IMR-90 (cell line): Measurements from ENCODE around the gene L3HYPDH. TPM values are rescaled to one million over a fixed set of nuclear protein-coding genes. Genes with fewer than 3 reads are reported as not detected.

Experiments
- ATAC-seq: fragments of 200-7000 bp; cut with Tn5 transposase; 2 replicates; pipeline ENCODE4 v1.9.1; 2020; ENCODE audit warnings: low read depth, mild to moderate bottlenecking, moderate library complexity
- BruUV-seq: library from RNA; stranded (reverse); fragments of 400-500 nt; replicated peaks from 2 replicates; lab custom pipeline; 2021; lab: Mats Ljungman, UMichigan
- CTCF ChIA-PET: fragments of 300-600 bp; formaldehyde crosslinking; extraction: SDS; loops from one replicate; lab custom pipeline; 2021; ENCODE audit warnings: antibody characterized with exemption; lab: Yijun Ruan, JAX
- POLR2A ChIA-PET: fragments of 300-600 bp; sonication (Branson Sonifier 250); formaldehyde crosslinking; loops from one replicate; lab custom pipeline; 2022; ENCODE audit warnings: antibody characterized with exemption; ENCODE audit not compliant: unreplicated experiment; lab: Charles Lee
- DNase-seq: peaks from one replicate; pipeline ENCODE4 v3.0.0; 2013
- H2AFZ ChIP-seq: replicated peaks from 2 replicates; pipeline ENCODE3; 2013; ENCODE audit warnings: low read length, mild to moderate bottlenecking; ENCODE audit not compliant: poor library complexity
- H2AK5ac ChIP-seq: 2 replicates; pipeline ENCODE4 v1.6.1; 2013; ENCODE audit warnings: low read depth, low read length, inconsistent platforms
- H2AK9ac ChIP-seq: replicated peaks from 2 replicates; pipeline ENCODE3; 2013; ENCODE audit warnings: mild to moderate bottlenecking, low read depth, low read length, moderate library complexity; ENCODE audit not compliant: poor library complexity
- H2BK120ac ChIP-seq: 2 replicates; pipeline ENCODE4 v1.6.1; 2013; ENCODE audit warnings: low read depth, low read length, inconsistent platforms
- H2BK15ac ChIP-seq: 3 replicates; pipeline ENCODE4 v1.6.1; 2013; ENCODE audit warnings: low read depth, low read length, inconsistent platforms
- H2BK20ac ChIP-seq: 2 replicates; pipeline ENCODE4 v1.6.1; 2013; ENCODE audit warnings: low read depth, mild to moderate bottlenecking, inconsistent platforms, low read length, moderate library complexity
- H2BK5ac ChIP-seq: 2 replicates; pipeline ENCODE4 v1.6.1; 2013; ENCODE audit warnings: mild to moderate bottlenecking, low read depth, low read length, inconsistent platforms; ENCODE audit not compliant: poor library complexity, severe bottlenecking
- H3K14ac ChIP-seq: replicated peaks from 2 replicates; pipeline ENCODE4 v1.6.1; 2013; ENCODE audit warnings: low read depth, low read length, inconsistent platforms
- H3K18ac ChIP-seq: 2 replicates; pipeline ENCODE4 v1.6.1; 2013; ENCODE audit warnings: low read depth, low read length, control low read depth
- H3K23ac ChIP-seq: 2 replicates; pipeline ENCODE4 v1.6.1; 2013; ENCODE audit warnings: low read depth, low read length, inconsistent platforms
- H3K27ac ChIP-seq: 2 replicates; pipeline ENCODE4 v1.5.1; 2013; ENCODE audit warnings: mild to moderate bottlenecking, control low read depth, low read length; ENCODE audit not compliant: insufficient read depth
- H3K27me3 ChIP-seq: 2 replicates; pipeline ENCODE4 v1.6.1; 2013; ENCODE audit warnings: low read length; ENCODE audit not compliant: control insufficient read depth, insufficient read depth
- H3K36me3 ChIP-seq: 2 replicates; pipeline ENCODE4 v1.6.1; 2013; ENCODE audit warnings: low read length, mixed read lengths; ENCODE audit not compliant: control insufficient read depth, insufficient read depth
- H3K4ac ChIP-seq: 2 replicates; pipeline ENCODE4 v1.6.1; 2013; ENCODE audit warnings: low read depth, low read length, inconsistent platforms
- H3K4me1 ChIP-seq: 2 replicates; pipeline ENCODE4 v1.6.1; 2013; ENCODE audit warnings: low read length, mixed read lengths; ENCODE audit not compliant: control insufficient read depth, insufficient read depth
- H3K4me2 ChIP-seq: 2 replicates; pipeline ENCODE4 v1.6.1; 2013; ENCODE audit warnings: low read depth, mild to moderate bottlenecking, control low read depth, low read length, moderate library complexity
- H3K4me3 ChIP-seq: 2 replicates; pipeline ENCODE4 v1.5.1; 2013; ENCODE audit warnings: low read depth, mild to moderate bottlenecking, control low read depth, low read length, moderate library complexity; ENCODE audit not compliant: insufficient read depth
- H3K56ac ChIP-seq: 2 replicates; pipeline ENCODE4 v1.6.1; 2013; ENCODE audit warnings: low read length, inconsistent platforms; ENCODE audit not compliant: insufficient read depth; ENCODE audit errors: extremely low read depth
- H3K79me1 ChIP-seq, 2 experiments: 2 replicates each; pipeline ENCODE4 v1.6.1; 2013; ENCODE audit warnings: low read length in 2 of 2, inconsistent platforms in 1 of 2, low read depth in 1 of 2
- H3K9ac ChIP-seq: 2 replicates; pipeline ENCODE4 v1.6.1; 2013; ENCODE audit warnings: low read depth, low read length, control low read depth
- H3K9me1 ChIP-seq: 2 replicates; pipeline ENCODE4 v1.6.1; 2013; ENCODE audit warnings: low read length, inconsistent platforms; ENCODE audit not compliant: insufficient read depth
- H3K9me3 ChIP-seq: 2 replicates; pipeline ENCODE4 v1.6.1; 2013; ENCODE audit warnings: low read length; ENCODE audit not compliant: control insufficient read depth, insufficient read depth
- H4K20me1 ChIP-seq: 2 replicates; pipeline ENCODE4 v1.6.1; 2013; ENCODE audit warnings: low read length, inconsistent platforms; ENCODE audit not compliant: insufficient read depth
- H4K5ac ChIP-seq: 2 replicates; pipeline ENCODE4 v1.6.1; 2013; ENCODE audit warnings: mild to moderate bottlenecking, low read depth, low read length, control low read depth
- H4K8ac ChIP-seq, 2 experiments: 2 replicates each; pipeline ENCODE4 v1.6.1; 2013; ENCODE audit warnings: low read depth in 2 of 2, low read length in 2 of 2, control low read depth in 1 of 2, inconsistent platforms in 1 of 2
- H4K91ac ChIP-seq: 2 replicates; pipeline ENCODE4 v1.6.1; 2013; ENCODE audit warnings: low read depth, low read length, inconsistent platforms; ENCODE audit not compliant: insufficient read depth
- CEBPB ChIP-seq: IDR thresholded peaks from 2 replicates; pipeline ENCODE4 v1.6.1; 2012; ENCODE audit warnings: low read depth, low read length, improper control_type of control experiment
- CTCF ChIP-seq: conservative IDR thresholded peaks from 2 replicates; pipeline ENCODE4 v1.5.1; 2012; ENCODE audit warnings: mild to moderate bottlenecking, low read depth, low read length, improper control_type of control experiment
- FOS ChIP-seq: fragments of 150-350 bp; IDR thresholded peaks from 2 replicates; pipeline ENCODE4 v1.6.1; 2016; ENCODE audit warnings: low read depth, low read length
- POLR2A ChIP-seq: IDR thresholded peaks from 2 replicates; pipeline ENCODE4 v1.6.1; 2012; ENCODE audit warnings: mild to moderate bottlenecking, low read depth, low read length
- RAD21 ChIP-seq: IDR thresholded peaks from 2 replicates; pipeline ENCODE4 v1.6.1; 2012; ENCODE audit warnings: low read length, improper control_type of control experiment
- SMC3 ChIP-seq: fragments of 150-350 bp; IDR thresholded peaks from 2 replicates; pipeline ENCODE4 v1.6.1; 2016; ENCODE audit warnings: low read depth, mild to moderate bottlenecking, antibody characterized with exemption, low read length, moderate library complexity
- dilution Hi-C: fragments of 300-500 bp; cut with HindIII; formaldehyde crosslinking; loops from one replicate; pipeline ENCODE4 v1.14.3; 2018; ENCODE audit warnings: low sequenced_read_pairs; ENCODE audit not compliant: unreplicated experiment
- in situ Hi-C: fragments of 300-500 bp; cut with MboI; formaldehyde crosslinking; loops from 3 replicates; pipeline ENCODE4 v1.14.3; 2019; ENCODE audit warnings: low sequenced_read_pairs, inconsistent platforms, mixed read lengths
- intact Hi-C: fragments of 100-400 bp; cut with micrococcal nuclease; formaldehyde crosslinking; loops from 2 replicates; pipeline ENCODE4 v1.10.0; 2022
- polyA plus RNA-seq, 3 experiments: library from polyadenylated mRNA; depleted of rRNA; stranded (reverse); fragments of >200 nt; gene quantifications; 2 replicates each; pipeline ENCODE4 v1.2.3, GENCODE V29; 2012; ENCODE audit warnings: low replicate concordance in 1 of 3
- total RNA-seq: library from RNA; depleted of rRNA; stranded (reverse); fragments of >200 nt; gene quantifications from 2 replicates; pipeline ENCODE4 v1.2.3, GENCODE V29; 2012
- TF ChIP-seq, protein P1 (sequence below): fragments of 150-350 bp; IDR thresholded peaks from 2 replicates; pipeline ENCODE4 v1.6.1; 2017; ENCODE audit warnings: mild to moderate bottlenecking, antibody characterized with exemption, low read length, low read depth
- TF ChIP-seq, protein P2 (sequence below): fragments of 150-350 bp; IDR thresholded peaks from 2 replicates; pipeline ENCODE4 v1.6.1; 2016; ENCODE audit warnings: low read depth, mild to moderate bottlenecking, low read length, moderate library complexity, borderline replicate concordance

L3HYPDH gene
- total and polyA plus RNA-seq, 2 of the 4 experiments (the other 2 are of a cell fraction) = 40.9 to 49.1 TPM

DNA sequence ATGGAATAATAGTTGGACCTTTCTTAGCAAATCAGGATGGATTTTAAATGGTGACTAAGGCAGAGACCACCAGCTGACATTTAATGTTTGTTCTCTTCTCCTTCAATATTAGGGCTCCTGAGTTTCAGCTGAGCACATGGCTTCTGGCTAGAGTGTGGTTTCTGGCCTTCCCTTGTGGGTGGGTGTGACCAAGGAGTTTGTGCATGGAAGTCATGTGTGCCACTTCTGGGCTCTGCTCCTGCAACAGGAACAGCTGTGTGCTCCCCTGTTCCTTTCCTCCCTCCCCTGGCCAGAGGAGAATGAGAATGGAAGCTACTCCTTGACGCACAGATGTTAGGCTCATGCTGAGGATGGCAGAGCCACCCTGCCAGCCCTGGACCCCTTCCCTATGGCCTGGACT is 48.2 kb upstream of the L3HYPDH start (continued):
- TF ChIP-seq CTCF (no peak), RAD21 (no peak), POLR2A (no peak), FOS (no peak), SMC3 (no peak)

DNA sequence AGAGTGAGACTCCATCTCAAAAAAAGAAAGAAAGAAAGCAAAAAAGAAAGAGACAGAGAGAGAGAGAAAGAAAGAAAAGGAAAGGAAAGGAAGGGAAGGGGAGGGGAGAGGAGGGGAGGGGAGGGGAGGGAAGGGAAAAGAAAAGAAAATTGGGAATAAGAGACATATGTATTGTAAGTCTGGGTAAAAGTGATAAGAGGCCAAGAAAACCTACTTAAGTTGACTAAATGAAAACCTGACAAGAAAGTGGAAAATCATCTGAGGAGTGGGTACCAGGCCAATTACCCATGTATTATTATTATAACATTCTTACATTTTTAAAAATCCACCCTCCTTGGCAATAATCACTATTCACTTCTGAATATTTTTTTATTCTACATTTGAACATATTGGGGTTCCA is 46.1 kb upstream of the L3HYPDH start:
- Histone ChIP-seq H3K4me1 (peaks cover 10% of the 10 kb centered on the region), H3K9me1 (peaks cover 7% of the 10 kb centered on the region; the same call in 1 of the 2 replicates), H2BK5ac (no peak overlapping the region), H3K36me3 (no peaks in the 10 kb centered on the region), H3K4ac (no peak overlapping the region), H2BK20ac (no peak overlapping the region), H4K20me1 (no peaks in the 10 kb centered on the region), H3K56ac (no peak overlapping the region), H3K23ac (no peak overlapping the region), H2AK9ac (no peak overlapping the region), H3K4me3 (no peak overlapping the region), H3K18ac (no peak overlapping the region), H2AK5ac (no peak overlapping the region), H3K79me1 (no peaks in the 10 kb centered on the region), H3K9ac (no peak overlapping the region), H4K91ac (no peak overlapping the region), H4K8ac (no peak overlapping the region), H3K4me2 (no peak overlapping the region), H3K14ac (no peak overlapping the region), H3K9me3 (no peaks in the 10 kb centered on the region), H3K27me3 (no peaks in the 10 kb centered on the region), H4K5ac (no peak overlapping the region), H2BK120ac (no peak overlapping the region), H3K27ac (no peak overlapping the region), H2AFZ (no peak overlapping the region), H2BK15ac (no peak overlapping the region)
- TF ChIP-seq CEBPB (no peak), SMC3 (no peak)
- TF ChIP-seq, protein P1, sequence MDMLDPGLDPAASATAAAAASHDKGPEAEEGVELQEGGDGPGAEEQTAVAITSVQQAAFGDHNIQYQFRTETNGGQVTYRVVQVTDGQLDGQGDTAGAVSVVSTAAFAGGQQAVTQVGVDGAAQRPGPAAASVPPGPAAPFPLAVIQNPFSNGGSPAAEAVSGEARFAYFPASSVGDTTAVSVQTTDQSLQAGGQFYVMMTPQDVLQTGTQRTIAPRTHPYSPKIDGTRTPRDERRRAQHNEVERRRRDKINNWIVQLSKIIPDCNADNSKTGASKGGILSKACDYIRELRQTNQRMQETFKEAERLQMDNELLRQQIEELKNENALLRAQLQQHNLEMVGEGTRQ = no peak
- TF ChIP-seq, protein P2, sequence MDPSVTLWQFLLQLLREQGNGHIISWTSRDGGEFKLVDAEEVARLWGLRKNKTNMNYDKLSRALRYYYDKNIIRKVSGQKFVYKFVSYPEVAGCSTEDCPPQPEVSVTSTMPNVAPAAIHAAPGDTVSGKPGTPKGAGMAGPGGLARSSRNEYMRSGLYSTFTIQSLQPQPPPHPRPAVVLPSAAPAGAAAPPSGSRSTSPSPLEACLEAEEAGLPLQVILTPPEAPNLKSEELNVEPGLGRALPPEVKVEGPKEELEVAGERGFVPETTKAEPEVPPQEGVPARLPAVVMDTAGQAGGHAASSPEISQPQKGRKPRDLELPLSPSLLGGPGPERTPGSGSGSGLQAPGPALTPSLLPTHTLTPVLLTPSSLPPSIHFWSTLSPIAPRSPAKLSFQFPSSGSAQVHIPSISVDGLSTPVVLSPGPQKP = no peak
- CTCF ChIA-PET = interaction anchor here (1.5 kb wide), 1 partner anchor 23 kb away, joined by 3 read pairs; no protein-coding TSS in a partner anchor
- POLR2A ChIA-PET = no interaction called here
- DNase-seq = no peak
- no TSS peak for BruUV-seq
- in situ Hi-C loops (no loop called here), intact Hi-C loops (no loop called here), dilution Hi-C loops (no loop called here)
- ATAC-seq = no peak
